Memory B cell (primary cell): Measurements from ENCODE around the gene CNTNAP2.

ENCODE experiments used
- ATAC-seq: fragments of 150-1000 bp; cut with Tn5 transposase; 2 replicates; pipeline ENCODE4 v1.10.0; 2021; ENCODE audit warnings: low read depth, mild to moderate bottlenecking, moderate library complexity
- DNase-seq, 2 donors: peaks; one replicate each; pipeline ENCODE4 v3.0.0; 2022; ENCODE audit warnings: low spot score in 2 of 2
- H3K27ac Mint-ChIP-seq: one replicate; pipeline ENCODE4 v1.8.0; 2022; ENCODE audit warnings: mild to moderate bottlenecking, moderate library complexity, mixed read lengths
- H3K27me3 Mint-ChIP-seq: one replicate; pipeline ENCODE4 v1.8.0; 2022; ENCODE audit warnings: mixed read lengths
- H3K36me3 Mint-ChIP-seq: one replicate; pipeline ENCODE4 v1.8.0; 2022; ENCODE audit warnings: mild to moderate bottlenecking, mixed read lengths
- H3K4me1 Mint-ChIP-seq: one replicate; pipeline ENCODE4 v1.8.0; 2022; ENCODE audit warnings: mixed read lengths
- H3K4me3 Mint-ChIP-seq: one replicate; pipeline ENCODE4 v1.8.0; 2022; ENCODE audit warnings: mild to moderate bottlenecking, moderate library complexity, mixed read lengths
- H3K9me3 Mint-ChIP-seq: one replicate; pipeline ENCODE4 v1.8.0; 2022; ENCODE audit warnings: mixed read lengths

The CNTNAP2 gene

DNA sequence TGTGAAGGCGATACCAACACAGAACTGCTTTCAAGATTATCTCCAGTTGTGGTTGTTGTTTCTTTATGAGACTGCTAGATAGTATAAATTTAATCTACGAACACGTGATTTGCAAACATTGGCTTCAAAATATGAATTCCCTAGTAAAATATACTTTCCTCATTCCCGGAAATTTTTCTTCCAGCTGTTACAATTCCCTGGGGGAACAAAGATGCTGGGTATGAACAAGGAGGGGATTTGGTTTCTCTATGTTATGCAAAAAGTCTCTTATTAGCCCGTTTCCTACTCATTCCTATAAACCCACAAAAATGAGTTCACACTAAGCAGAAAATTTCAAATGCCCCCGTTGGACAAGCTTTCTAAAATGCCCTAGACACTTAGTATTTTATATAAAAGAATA is 928.3 kb downstream of the CNTNAP2 start:
- DNase-seq (no peak), ATAC-seq (no peak)
- H3K4me3 Mint-ChIP-seq = no peak overlapping the region
- H3K27ac Mint-ChIP-seq = no peak overlapping the region
- H3K36me3 Mint-ChIP-seq = no peaks in the 10 kb centered on the region
- no peaks in the 10 kb centered on the region for H3K4me1 Mint-ChIP-seq
- H3K27me3 Mint-ChIP-seq = no peaks in the 10 kb centered on the region
- H3K9me3 Mint-ChIP-seq = peaks cover 5% of the 10 kb centered on the region

DNA sequence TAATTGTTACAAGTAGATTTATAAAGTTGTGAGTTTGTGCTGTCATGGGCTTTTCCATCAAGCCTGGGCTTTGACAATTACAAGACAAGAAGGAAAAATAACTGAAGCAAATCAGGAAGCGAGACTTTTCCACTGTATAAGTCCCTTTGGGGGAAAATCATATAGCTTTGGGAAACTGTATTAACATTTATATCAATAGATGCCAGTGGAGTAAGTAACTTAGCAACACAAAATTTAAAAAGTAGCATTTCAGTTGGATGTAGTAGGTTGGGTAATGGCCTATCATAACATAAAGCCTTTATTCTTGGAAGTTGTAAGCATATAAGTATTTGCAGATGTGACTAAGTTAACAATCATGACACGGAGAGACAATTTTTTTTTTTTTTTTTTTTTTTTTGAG is 931.1 kb downstream of the CNTNAP2 start:
- ATAC-seq (no peak), DNase-seq (no peak)
- peaks cover 7% of the 10 kb centered on the region for H3K9me3 Mint-ChIP-seq
- no peak overlapping the region for H3K27ac Mint-ChIP-seq
- H3K4me1 Mint-ChIP-seq = no peaks in the 10 kb centered on the region
- no peaks in the 10 kb centered on the region for H3K27me3 Mint-ChIP-seq
- H3K4me3 Mint-ChIP-seq = no peak overlapping the region
- no peaks in the 10 kb centered on the region for H3K36me3 Mint-ChIP-seq

DNA sequence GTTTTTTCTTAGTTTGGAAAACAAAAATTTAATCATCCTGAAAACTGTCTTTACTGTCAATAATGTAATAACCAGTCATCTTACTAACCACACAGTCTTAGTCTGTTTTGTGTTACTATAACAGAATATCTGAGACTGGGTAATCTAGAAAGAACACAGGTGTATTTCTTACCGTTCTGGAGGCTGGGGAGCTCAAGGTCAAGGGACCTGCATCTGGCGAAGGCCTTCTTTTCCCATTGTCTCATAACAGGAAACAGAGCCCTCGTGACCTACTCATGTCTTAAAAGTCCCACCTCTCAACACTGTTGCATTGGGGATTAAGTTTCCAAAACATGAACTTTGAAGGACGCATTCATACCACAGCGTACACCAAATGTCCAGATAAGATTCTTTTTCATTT is 932.3 kb downstream of the CNTNAP2 start:
- H3K27me3 Mint-ChIP-seq = no peaks in the 10 kb centered on the region
- no peaks in the 10 kb centered on the region for H3K4me1 Mint-ChIP-seq
- DNase-seq (no peak), ATAC-seq (no peak)
- H3K9me3 Mint-ChIP-seq = peaks cover 7% of the 10 kb centered on the region
- no peak overlapping the region for H3K27ac Mint-ChIP-seq
- H3K36me3 Mint-ChIP-seq = no peaks in the 10 kb centered on the region
- H3K4me3 Mint-ChIP-seq = no peak overlapping the region

DNA sequence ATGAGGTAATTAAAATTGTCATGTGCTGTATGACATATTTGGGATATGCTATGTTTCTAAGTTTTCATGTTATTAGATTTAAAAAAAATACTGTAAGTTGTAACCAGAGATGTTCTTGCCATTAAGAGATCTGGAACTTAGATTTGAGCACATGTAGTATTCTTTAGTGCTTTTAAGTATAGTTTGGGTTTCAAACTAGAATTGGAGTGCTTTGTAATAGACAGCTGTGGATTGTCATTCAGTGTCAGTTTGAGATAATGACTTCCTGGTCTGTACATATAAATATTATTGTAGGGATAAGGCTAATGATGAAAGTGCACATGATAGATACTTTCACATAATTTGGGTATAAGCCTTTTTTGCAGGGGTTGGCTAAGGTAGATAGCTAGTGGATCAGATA is 936.2 kb downstream of the CNTNAP2 start:
- H3K36me3 Mint-ChIP-seq = no peaks in the 10 kb centered on the region
- H3K4me1 Mint-ChIP-seq = no peaks in the 10 kb centered on the region
- H3K4me3 Mint-ChIP-seq = no peak overlapping the region
- H3K27ac Mint-ChIP-seq = no peak overlapping the region
- H3K27me3 Mint-ChIP-seq = no peaks in the 10 kb centered on the region
- peaks cover 4% of the 10 kb centered on the region for H3K9me3 Mint-ChIP-seq
- DNase-seq = no peak
- ATAC-seq = no peak

DNA sequence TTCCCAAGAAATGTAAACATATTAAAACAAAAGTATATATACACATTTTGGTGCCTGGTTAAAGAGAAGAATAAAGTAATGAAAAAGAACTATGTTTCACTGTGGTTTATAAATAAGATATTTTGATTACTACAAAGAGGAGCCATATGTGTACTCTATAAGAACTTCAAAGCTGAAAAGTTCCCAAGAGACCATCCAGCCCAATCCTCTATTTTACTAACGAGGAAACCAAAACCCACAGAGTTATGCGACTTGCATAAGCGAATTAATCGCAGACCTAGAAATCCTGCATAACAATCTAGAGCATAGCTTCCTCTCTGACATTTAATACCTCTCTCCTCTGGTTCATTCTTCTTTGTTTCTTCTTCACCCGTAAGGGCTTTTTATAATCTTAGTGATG is 937.1 kb downstream of the CNTNAP2 start:
- H3K4me1 Mint-ChIP-seq = no peaks in the 10 kb centered on the region
- ATAC-seq (no peak), DNase-seq (no peak)
- H3K4me3 Mint-ChIP-seq = no peak overlapping the region
- peaks cover 2% of the 10 kb centered on the region for H3K9me3 Mint-ChIP-seq
- H3K27ac Mint-ChIP-seq = no peak overlapping the region
- H3K27me3 Mint-ChIP-seq = no peaks in the 10 kb centered on the region
- H3K36me3 Mint-ChIP-seq = no peaks in the 10 kb centered on the region

DNA sequence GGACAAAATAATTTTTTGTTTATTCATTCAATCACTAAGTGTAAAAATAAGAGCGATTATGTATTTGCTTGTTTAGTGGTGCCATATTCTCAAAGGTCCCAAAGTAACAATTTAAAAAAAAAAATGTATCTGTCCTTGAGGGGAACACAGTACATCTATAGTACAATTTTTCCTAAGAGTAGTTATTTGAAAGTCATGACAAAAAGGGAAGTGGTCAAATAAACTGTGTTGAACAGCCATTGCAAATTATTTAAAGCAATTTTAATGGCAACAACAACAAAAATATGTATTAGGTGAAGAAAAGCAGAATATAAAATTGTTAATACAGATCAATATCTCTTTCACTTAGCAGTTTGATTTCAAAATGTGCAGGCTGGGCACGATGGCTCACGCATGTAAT is 943.5 kb downstream of the CNTNAP2 start:
- DNase-seq (no peak), ATAC-seq (no peak)
- H3K27ac Mint-ChIP-seq = no peak overlapping the region
- H3K4me1 Mint-ChIP-seq = no peaks in the 10 kb centered on the region
- H3K9me3 Mint-ChIP-seq = no peaks in the 10 kb centered on the region
- no peaks in the 10 kb centered on the region for H3K27me3 Mint-ChIP-seq
- H3K4me3 Mint-ChIP-seq = no peak overlapping the region
- H3K36me3 Mint-ChIP-seq = no peaks in the 10 kb centered on the region

DNA sequence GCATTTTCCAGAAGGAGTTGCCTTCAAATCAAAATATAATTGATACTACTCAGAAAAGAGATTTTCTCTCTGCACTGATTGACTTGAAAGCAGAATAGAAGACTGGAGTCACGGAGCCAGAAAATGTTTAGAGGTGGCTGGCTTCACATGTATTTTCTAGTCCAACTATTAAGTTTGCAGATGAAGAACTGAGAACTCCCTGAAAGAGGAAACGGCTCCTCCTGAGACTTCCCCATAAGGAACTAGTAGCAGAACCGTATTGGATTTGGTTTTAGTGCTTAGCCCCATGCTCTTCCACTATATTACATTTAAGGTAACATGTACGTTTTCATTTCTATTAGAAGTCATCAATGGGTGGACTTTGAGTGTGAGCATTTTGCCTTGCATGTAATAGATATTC is 946.3 kb downstream of the CNTNAP2 start:
- Mint-ChIP-seq H3K27me3 (no peaks in the 10 kb centered on the region), H3K9me3 (no peaks in the 10 kb centered on the region), H3K27ac (no peak overlapping the region), H3K36me3 (no peaks in the 10 kb centered on the region), H3K4me3 (no peak overlapping the region), H3K4me1 (no peaks in the 10 kb centered on the region)
- ATAC-seq (no peak), DNase-seq (no peak)

DNA sequence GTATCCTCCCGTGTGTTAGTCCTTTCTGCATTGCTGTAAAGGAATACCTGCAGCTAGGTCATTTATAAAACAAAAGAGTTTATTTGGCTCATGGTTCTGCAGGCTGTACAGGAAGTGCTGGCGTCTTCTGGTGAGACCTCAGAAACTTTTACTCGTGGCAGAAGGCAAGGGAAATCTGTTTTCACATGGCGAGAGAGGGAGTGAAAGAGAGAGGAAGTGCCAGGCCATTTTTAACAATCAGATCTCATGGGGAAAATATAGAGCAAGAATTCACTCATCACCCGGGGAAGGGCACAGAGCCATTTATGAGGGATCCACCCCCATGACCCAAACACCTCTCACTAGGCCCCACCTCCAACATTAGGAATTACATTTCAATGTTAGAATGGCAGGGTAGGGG is 952.2 kb downstream of the CNTNAP2 start:
- no peaks in the 10 kb centered on the region for H3K27me3 Mint-ChIP-seq
- peaks cover 10% of the 10 kb centered on the region for H3K9me3 Mint-ChIP-seq
- ATAC-seq (no peak), DNase-seq (no peak)
- H3K27ac Mint-ChIP-seq = no peak overlapping the region
- H3K36me3 Mint-ChIP-seq = peaks cover 1% of the 10 kb centered on the region
- H3K4me1 Mint-ChIP-seq = no peaks in the 10 kb centered on the region
- no peak overlapping the region for H3K4me3 Mint-ChIP-seq

DNA sequence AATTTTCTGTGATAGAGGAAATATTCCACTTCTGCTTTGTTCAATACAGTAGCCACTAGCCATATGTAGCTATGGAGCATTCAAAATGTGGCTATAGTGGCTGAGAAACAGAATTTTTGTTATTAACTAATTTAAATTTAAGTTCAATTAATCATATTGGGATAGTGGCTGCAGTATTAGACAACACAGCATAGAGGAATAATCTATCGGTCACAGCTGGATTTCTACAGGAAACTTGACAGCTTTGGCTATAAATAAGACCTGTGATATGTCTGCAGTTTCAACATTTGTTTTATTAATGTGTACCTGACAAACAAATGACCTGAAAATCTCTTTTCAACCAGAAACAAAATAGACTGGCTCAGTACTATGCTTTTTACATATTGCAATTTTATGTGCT is 953.2 kb downstream of the CNTNAP2 start:
- Mint-ChIP-seq H3K4me1 (no peaks in the 10 kb centered on the region), H3K36me3 (peaks cover 1% of the 10 kb centered on the region), H3K9me3 (peaks cover 10% of the 10 kb centered on the region), H3K27ac (no peak overlapping the region), H3K27me3 (no peaks in the 10 kb centered on the region), H3K4me3 (no peak overlapping the region)
- ATAC-seq = no peak
- DNase-seq = no peak

DNA sequence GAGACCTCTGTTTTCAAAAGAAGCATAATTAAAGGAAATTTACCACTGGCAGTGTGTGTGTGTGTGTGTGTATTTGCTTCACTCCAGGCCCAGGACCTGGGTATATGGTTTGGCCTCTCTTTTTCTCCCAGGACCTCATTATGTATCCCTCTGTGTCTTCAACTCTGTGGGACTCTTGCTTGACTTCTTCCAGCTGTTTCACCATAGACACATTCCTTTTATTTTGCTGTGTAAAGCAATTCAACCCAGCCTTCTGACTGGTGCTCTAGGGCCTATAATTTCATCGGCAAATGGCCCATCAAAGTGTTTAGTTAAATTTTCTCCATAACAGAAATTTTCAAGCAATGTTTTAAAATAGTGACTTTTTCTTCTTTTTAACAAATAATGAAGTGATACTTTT is 954.3 kb downstream of the CNTNAP2 start:
- H3K27me3 Mint-ChIP-seq = no peaks in the 10 kb centered on the region
- no peak overlapping the region for H3K27ac Mint-ChIP-seq

DNA sequence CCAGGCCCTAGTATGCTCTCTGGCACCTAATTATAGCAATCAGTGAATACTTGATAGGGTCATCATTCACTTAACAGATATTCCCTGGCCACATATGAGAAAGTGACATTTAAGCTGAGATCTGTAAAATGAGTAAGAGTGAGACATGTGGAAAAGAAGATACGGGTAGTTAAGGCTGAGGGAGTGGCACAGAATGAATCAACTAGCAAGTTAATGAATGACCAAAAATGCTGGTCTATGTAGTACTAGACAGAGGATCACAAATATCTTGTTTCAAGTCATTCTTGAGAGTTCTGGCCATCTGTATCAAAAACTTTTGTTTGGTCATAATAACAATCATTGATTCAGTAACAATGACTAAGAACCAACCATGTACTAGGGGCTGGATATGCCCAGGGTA is 954.9 kb downstream of the CNTNAP2 start:
- no peak for DNase-seq
- Mint-ChIP-seq H3K36me3 (peaks cover 1% of the 10 kb centered on the region), H3K27me3 (no peaks in the 10 kb centered on the region), H3K4me3 (no peak overlapping the region), H3K4me1 (no peaks in the 10 kb centered on the region), H3K27ac (no peak overlapping the region), H3K9me3 (peaks cover 10% of the 10 kb centered on the region)
- ATAC-seq = no peak

More for the DNA sequence above, 954.3 kb downstream of the CNTNAP2 start:
- Mint-ChIP-seq H3K4me3 (no peak overlapping the region), H3K9me3 (peaks cover 10% of the 10 kb centered on the region), H3K36me3 (peaks cover 1% of the 10 kb centered on the region), H3K4me1 (no peaks in the 10 kb centered on the region)
- DNase-seq (no peak), ATAC-seq (no peak)

DNA sequence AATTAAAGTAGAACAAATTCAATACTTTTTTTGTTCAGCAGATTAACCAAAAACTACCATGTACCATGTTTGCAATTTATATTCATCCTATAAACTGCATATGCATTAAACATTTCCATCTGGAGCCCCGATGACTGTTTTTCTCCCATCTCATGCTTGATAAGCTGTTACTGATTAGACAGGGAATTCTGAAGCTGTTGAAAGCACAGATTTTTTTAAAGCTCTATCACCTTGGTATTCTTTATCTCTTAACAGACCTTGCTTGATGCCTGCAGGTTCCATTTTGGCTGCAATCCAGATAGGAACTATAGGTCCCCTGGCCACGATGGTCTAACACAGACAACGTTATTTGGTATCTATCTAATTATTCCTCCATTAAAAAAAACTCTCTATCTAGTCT is 961.7 kb downstream of the CNTNAP2 start:
- Mint-ChIP-seq H3K9me3 (peaks cover 2% of the 10 kb centered on the region), H3K4me1 (no peaks in the 10 kb centered on the region), H3K4me3 (no peak overlapping the region), H3K36me3 (no peaks in the 10 kb centered on the region), H3K27me3 (no peaks in the 10 kb centered on the region), H3K27ac (no peak overlapping the region)
- no peak for DNase-seq
- no peak for ATAC-seq

DNA sequence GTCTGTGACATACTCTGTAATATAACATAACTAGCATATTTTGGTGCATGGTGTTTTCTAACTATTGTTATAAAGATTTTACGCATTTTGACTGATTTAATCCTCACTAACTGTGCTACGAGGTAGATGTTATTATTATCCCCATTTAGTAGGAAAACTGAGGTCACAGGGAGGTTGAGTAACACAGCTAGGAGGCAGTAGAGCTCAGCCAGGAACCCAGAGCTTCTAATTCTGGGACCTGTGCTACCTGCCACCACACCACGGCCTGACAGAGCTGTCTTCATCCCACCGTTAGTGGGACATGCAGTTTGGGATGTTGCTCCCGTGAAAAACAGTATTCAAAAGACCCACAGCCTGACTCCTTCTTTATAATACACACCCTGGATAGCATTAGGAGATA is 962.5 kb downstream of the CNTNAP2 start:
- H3K4me3 Mint-ChIP-seq = no peak overlapping the region
- no peaks in the 10 kb centered on the region for H3K4me1 Mint-ChIP-seq

DNA sequence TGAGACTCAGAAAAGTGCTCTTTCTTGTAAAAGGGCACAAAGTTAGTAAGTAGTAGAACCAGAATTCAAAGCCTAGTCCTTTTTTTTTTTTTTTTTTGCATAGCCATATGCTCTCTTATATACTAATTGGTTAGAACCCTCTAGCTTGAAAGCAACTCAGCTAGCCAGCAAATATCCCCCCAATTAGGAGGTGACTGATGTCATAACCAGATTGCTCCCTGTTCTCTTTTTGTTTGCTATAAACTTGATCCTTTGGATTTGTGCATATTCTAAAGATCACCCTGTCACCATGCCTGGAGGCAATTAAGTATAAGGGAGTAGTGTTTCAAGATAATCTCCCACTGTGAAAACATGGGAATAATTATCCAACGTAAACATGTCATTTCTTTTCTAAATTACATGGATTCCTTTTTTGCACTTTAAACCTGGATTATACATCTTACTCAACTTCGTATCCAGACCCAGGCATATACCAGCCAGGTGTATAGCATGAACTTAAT is 963.4 kb downstream of the CNTNAP2 start:
- no peaks in the 10 kb centered on the region for H3K27me3 Mint-ChIP-seq
- no peak overlapping the region for H3K27ac Mint-ChIP-seq
- DNase-seq = no peak
- H3K36me3 Mint-ChIP-seq = no peaks in the 10 kb centered on the region
- no peaks in the 10 kb centered on the region for H3K9me3 Mint-ChIP-seq
- H3K4me1 Mint-ChIP-seq = no peaks in the 10 kb centered on the region
- no peak overlapping the region for H3K4me3 Mint-ChIP-seq
- ATAC-seq = no peak

More for the DNA sequence above, 962.5 kb downstream of the CNTNAP2 start:
- Mint-ChIP-seq H3K27ac (no peak overlapping the region), H3K36me3 (no peaks in the 10 kb centered on the region), H3K27me3 (no peaks in the 10 kb centered on the region), H3K9me3 (no peaks in the 10 kb centered on the region)
- ATAC-seq = no peak
- no peak for DNase-seq

DNA sequence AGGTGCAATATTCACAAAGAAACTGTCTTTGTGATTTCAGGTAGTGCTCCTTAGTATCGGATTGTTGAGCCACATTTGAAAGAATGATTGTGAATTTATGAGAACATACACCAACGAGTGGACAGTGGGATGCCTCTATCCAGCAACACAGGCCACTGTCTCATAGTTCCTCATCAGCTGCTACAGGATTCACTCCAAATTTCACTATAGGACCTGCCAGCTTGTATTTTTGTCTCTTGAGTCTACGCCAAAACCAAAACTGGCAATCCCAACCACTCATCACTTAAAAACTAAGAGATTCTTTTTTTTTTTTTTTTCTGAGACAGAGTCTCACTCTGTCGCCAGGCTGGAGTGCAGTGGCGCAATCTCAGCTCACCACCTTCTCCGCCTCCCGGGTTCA is 964.5 kb downstream of the CNTNAP2 start:
- no peak for ATAC-seq
- DNase-seq = no peak
- Mint-ChIP-seq H3K36me3 (no peaks in the 10 kb centered on the region), H3K9me3 (peaks cover 1% of the 10 kb centered on the region), H3K4me1 (no peaks in the 10 kb centered on the region), H3K27ac (no peak overlapping the region), H3K4me3 (no peak overlapping the region), H3K27me3 (no peaks in the 10 kb centered on the region)
